ENCODE data around the gene ACAA1. TPM values are rescaled to one million over a fixed set of nuclear protein-coding genes. Genes with fewer than 3 reads are reported as not detected.
"Not testable (repeated sequence)": the region's sequence is repeated elsewhere in the genome, so short reads cannot be mapped to it uniquely, and the experiment has no call there.

ACAA1 gene
- total RNA-seq, 1 donor from 2014 or later: 50.2 TPM

DNA sequence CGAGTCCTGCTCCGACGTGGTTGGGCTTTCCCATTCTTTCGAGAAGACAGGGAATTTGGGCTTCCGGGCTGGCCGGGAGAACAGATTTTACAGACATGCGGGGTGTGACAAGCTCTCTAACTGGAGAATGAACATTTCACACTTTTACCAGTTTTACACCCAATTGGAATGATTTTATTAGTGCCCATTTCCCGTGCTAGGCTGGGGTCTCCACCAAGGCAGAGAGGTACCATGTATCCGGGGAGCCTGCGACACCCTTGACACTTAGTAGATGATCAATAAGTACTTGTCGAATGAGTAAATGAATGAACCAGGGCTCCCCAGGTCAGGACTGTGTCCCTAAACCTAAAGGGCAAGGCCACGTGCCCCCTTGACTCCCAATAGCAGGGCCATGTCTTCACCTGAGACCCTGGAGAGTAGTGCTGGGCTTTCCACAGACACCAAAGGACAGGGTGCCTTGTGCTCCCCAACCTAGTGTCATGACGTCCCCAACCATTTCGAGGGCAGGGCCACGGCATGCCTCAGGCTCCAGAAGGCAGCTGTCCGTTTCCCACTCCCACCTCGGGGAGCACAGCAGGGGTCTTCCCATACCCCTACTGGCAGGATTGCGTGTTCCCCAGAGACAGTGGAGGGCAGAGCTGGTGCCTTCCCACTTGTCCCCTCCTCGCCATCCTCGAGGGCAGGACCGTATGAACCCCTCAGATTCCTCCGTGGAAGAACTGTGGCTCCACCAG is 855 bp upstream of the ACAA1 start:
- peak overlapping the region; percentile 97 for H3K4me3 Mint-ChIP-seq
- TF ChIP-seq, protein P1, sequence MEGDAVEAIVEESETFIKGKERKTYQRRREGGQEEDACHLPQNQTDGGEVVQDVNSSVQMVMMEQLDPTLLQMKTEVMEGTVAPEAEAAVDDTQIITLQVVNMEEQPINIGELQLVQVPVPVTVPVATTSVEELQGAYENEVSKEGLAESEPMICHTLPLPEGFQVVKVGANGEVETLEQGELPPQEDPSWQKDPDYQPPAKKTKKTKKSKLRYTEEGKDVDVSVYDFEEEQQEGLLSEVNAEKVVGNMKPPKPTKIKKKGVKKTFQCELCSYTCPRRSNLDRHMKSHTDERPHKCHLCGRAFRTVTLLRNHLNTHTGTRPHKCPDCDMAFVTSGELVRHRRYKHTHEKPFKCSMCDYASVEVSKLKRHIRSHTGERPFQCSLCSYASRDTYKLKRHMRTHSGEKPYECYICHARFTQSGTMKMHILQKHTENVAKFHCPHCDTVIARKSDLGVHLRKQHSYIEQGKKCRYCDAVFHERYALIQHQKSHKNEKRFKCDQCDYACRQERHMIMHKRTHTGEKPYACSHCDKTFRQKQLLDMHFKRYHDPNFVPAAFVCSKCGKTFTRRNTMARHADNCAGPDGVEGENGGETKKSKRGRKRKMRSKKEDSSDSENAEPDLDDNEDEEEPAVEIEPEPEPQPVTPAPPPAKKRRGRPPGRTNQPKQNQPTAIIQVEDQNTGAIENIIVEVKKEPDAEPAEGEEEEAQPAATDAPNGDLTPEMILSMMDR (conservative IDR thresholded peaks at IDR 0.05): peak; percentile 38
- peaks cover 49% of the 10 kb centered on the region for H3K4me1 Mint-ChIP-seq
- peak overlapping the region; percentile 92 for H3K27ac Mint-ChIP-seq (ENCODE audit: unreplicated experiment)
- no peaks in the 10 kb centered on the region for H3K27me3 Mint-ChIP-seq (ENCODE audit: low read depth)
- H3K36me3 Mint-ChIP-seq (ENCODE audit: low read depth): peaks cover 5% of the 10 kb centered on the region
- H3K9me3 Mint-ChIP-seq: no peaks in the 10 kb centered on the region
- DNase-seq (ENCODE audit: low read depth, low spot score): peak; percentile 12

DNA sequence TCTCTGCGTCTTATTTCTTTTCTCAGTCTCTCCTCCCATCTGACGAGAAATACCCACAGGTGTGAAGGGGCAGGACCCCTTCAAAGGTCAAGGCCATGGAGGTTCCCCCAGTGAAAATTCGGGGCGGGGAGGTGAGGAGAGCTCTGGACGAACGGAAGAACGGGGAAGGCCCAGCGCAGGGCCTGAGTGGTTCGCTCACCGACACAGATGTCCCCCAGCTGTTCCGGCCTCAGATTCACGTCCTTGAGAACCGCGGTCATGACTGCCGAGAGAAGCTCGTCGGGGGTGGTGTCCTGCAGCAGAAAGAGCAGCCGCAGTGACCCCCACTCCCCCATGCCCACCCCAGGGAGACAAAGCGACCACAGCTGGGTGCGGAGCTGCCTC is 542 bp downstream of the ACAA1 start:
- TF ChIP-seq, protein P1 (conservative IDR thresholded peaks at IDR 0.05): no peak
- H3K27ac Mint-ChIP-seq (ENCODE audit: unreplicated experiment): peak overlapping the region; percentile 82
- peaks cover 49% of the 10 kb centered on the region for H3K4me1 Mint-ChIP-seq
- H3K9me3 Mint-ChIP-seq: no peaks in the 10 kb centered on the region
- peaks cover 2% of the 10 kb centered on the region for H3K36me3 Mint-ChIP-seq (ENCODE audit: low read depth)
- H3K27me3 Mint-ChIP-seq (ENCODE audit: low read depth): no peaks in the 10 kb centered on the region
- no peak for DNase-seq (ENCODE audit: low read depth, low spot score)
- H3K4me3 Mint-ChIP-seq: peak overlapping the region; percentile 97

DNA sequence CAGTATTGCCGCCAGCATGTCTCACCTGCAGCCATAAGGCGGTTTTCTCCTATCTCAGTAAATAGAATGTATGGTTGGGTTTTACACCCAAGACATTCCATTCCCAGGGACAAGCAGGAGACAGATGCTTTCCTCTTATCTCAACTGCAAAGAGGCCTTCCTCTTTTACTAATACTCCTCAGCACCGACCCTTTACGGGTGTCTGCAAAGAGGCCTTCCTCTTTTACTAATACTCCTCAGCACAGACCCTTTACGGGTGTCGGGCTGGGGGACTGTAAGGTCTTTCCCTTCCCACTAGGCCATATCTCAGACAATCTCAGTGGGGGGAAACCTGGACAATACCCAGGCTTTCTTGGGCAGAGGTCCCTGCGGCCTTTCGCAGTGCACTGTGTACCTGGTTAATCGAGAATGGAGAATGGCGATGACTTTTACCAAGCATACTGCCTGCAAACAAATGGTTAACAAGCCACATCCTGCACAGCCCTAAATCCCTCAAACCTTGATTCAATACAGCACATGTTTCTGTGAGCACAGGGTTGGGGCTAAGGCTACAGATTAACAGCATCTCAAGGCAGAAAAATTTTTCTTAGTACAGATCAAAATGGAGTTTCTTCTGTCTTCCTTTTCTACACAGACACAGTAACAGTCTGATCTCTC is 1.2 kb downstream of the ACAA1 start:
- H3K27me3 Mint-ChIP-seq (ENCODE audit: low read depth); H3K36me3 Mint-ChIP-seq (ENCODE audit: low read depth); DNase-seq (ENCODE audit: low read depth, low spot score); H3K9me3 Mint-ChIP-seq: not testable (repeated sequence)
- Mint-ChIP-seq H3K4me3 (peak overlapping the region; percentile 97), H3K27ac (ENCODE audit: unreplicated experiment) (peak overlapping the region; percentile 82), H3K4me1 (peaks cover 49% of the 10 kb centered on the region)

DNA sequence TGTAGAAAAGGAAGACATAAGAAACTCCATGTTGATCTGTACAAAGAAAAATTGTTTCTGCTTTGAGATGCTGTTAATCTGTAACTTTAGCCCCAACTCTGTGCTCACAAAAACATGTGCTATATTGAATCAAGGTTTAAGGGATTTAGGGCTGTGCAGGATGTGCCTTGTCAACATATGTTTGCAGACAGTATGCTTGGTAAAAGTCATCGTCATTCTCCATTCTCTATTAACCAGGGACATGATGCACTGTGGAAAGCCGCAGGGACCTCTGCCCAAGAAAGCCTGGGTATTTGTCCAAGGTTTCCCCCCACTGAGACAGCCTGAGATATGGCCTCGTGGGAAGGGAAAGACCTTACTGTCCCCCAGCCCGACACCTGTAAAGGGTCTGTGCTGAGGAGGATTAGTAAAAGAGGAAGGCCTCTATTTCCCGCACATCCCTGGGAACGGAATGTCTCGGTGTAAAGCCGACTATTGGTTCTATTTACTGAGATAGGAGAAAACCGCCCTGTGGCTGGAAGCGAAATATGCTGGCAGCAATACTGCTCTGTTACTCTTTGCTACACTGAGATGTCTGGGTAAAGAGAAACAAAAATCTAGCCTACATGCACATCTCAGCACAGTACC is 2.3 kb downstream of the ACAA1 start:
- Mint-ChIP-seq H3K4me1 (peaks cover 43% of the 10 kb centered on the region), H3K4me3 (peak overlapping the region; percentile 97), H3K27ac (ENCODE audit: unreplicated experiment) (peak overlapping the region; percentile 81)
- H3K9me3 Mint-ChIP-seq; H3K36me3 Mint-ChIP-seq (ENCODE audit: low read depth); H3K27me3 Mint-ChIP-seq (ENCODE audit: low read depth); DNase-seq (ENCODE audit: low read depth, low spot score): not testable (repeated sequence)

DNA sequence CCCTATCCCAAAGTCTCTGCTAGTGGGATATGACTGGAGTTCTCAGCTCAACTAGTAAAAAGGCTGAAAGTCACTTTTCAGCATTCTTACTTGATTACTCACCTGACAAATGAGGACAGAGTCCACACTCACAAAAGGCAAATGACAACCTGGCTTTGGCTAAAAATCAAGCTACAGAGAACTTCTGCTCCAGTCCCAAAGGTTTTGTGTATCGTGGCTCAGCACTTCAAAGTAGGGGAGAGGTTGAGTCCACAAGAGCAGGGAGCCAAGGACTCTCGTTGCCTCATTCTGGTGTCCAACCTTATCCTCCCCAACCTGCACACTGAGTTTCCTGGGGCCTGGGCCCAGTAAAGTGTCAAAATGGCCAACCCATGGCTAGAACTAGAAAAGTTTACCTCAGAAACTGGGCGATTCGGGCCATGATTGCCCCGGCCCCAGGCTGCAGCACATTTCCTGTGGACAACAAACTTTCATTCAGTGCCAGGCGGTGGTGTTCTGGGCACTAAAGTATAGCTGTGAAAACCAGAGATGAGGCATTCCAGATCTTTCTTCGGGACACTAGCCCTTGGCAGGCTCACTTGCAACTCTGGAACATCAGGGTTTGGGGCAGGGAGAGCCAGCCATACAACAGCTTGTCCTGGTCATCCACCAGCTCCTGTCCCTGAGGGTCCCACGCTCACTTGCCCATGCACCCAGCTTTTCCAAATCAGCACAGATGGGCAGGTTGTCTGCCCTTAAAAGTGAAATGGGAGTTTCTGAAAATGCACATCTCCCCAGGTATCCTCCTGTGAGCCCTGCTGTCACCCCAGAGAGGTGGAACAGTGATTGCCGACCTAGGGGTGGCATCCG is 3.1 kb downstream of the ACAA1 start:
- Mint-ChIP-seq H3K9me3 (no peaks in the 10 kb centered on the region), H3K4me3 (peak overlapping the region; percentile 97), H3K4me1 (peaks cover 35% of the 10 kb centered on the region), H3K27me3 (ENCODE audit: low read depth) (no peaks in the 10 kb centered on the region), H3K27ac (ENCODE audit: unreplicated experiment) (no peak overlapping the region), H3K36me3 (ENCODE audit: low read depth) (peaks cover 3% of the 10 kb centered on the region)
- DNase-seq (ENCODE audit: low read depth, low spot score): no peak
- TF ChIP-seq, protein P1 (conservative IDR thresholded peaks at IDR 0.05): no peak

DNA sequence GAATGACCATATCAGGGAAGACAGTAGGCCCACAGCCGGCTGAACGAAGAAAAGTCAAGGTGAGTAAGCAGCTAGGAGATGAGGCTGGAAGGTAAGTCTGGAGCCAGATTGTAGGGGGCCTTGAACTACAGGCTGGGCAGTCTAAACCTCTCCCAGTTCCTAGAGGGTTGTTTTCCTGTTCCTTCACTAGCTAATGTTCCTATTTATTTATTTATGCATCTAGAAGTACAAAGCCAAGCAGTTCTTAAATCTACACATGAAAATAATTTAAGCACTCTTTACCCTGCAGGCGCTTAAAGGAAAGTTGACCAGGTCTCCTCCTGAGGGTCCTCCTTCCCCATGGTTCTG is 3.7 kb downstream of the ACAA1 start:
- H3K4me3 Mint-ChIP-seq: peak overlapping the region; percentile 44
- H3K27ac Mint-ChIP-seq (ENCODE audit: unreplicated experiment): no peak overlapping the region
- peaks cover 29% of the 10 kb centered on the region for H3K4me1 Mint-ChIP-seq
- no peaks in the 10 kb centered on the region for H3K9me3 Mint-ChIP-seq
- TF ChIP-seq, protein P1 (conservative IDR thresholded peaks at IDR 0.05): no peak
- H3K36me3 Mint-ChIP-seq (ENCODE audit: low read depth): peaks cover 3% of the 10 kb centered on the region
- no peak for DNase-seq (ENCODE audit: low read depth, low spot score)
- no peaks in the 10 kb centered on the region for H3K27me3 Mint-ChIP-seq (ENCODE audit: low read depth)
